ENCODE data around the gene SCG3.

Gene SCG3

DNA sequence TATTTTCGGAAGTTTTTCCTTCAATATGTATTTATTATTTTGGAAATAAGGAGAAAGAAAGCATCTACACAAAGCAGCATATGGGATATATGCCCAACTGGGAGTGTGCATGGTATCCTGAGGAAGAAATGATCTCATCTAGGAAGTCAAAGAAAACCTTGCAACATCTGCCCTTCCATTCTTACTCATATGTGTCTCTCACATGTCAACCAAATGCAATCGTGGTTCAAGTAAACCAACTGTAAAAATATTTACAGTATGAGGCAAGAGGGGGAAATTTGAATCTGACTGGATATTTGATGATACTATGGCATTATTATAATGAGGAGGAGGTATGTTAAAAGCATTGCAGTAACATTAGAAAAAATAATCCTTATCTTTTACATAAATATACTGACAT is 3.2 kb upstream of the SCG3 start:
- no peak for DNase-seq (ENCODE audit: low read depth, low spot score)

DNA sequence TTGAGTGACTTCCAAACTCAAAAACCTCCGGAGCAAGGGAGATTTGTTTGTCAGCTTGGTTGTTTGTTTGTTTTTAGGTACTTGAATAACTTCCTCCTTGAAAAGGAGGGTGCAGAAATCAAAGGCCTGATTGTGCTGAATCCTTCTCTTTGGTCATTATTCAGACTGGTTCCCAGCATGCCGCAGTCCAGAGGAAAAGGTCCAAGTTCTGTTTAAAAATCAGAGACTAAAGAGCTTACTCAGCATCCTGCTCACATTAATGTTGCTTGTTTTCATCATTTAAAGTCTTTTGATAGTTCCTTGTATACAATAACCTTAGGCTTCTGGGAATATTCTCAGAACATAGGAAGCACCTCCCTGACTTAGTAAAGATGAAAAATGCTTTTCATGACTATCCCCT is 982 bp upstream of the SCG3 start:
- no peak for DNase-seq (ENCODE audit: low read depth, low spot score)

DNA sequence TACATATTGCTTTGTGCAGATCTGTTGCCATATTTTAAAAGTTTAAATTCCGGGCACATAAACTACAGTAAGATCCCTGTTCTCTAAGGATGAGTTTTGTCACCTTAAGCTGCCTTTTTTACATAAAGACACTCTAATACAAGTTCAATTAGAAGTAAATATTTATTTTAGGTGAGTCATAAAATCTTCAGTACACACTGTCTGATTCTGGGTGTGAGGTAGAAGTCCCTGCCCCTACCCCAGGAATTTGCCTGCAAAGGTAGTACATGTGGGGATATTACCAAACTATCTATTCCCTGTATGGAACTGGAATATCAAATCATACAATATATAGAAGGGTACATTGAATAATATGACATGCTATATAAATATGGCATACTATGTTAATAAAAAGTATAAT is 6.3 kb downstream of the SCG3 start:
- DNase-seq (ENCODE audit: low read depth, low spot score) = no peak

DNA sequence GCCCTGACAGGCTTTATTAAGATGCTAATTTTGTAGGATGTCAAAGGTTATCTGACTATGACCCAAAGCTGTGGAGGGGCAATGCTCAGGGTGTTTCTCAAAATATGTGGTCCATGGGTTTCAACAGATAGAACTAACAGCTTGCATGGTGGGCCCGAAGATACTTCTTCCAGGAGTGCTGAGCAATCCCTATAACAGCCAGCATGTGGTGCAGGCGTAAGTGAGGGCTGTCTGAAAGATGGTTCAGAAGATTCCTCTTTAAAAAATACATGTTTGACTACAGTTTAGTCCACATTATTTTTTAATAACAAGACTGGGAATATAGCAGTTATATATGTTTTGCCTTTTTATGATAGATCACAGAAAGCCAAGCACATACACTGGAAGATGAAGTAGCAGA is 7.6 kb downstream of the SCG3 start:
- DNase-seq (ENCODE audit: low read depth, low spot score) = no peak

DNA sequence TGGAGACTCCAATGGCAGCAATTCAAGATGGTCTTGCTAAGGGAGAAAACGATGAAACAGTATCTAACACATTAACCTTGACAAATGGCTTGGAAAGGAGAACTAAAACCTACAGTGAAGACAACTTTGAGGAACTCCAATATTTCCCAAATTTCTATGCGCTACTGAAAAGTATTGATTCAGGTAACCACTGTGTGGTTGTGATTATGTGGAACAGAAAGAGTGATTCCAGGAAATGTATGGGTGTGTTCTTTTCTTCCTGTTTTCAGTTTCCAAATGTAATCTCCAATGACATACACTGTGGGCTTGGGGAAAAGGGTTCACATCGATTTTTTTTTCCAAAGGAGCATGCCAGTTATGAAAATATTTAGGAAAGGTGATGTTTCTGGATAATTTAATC is 10.9 kb downstream of the SCG3 start:
- no peak for DNase-seq (ENCODE audit: low read depth, low spot score)

DNA sequence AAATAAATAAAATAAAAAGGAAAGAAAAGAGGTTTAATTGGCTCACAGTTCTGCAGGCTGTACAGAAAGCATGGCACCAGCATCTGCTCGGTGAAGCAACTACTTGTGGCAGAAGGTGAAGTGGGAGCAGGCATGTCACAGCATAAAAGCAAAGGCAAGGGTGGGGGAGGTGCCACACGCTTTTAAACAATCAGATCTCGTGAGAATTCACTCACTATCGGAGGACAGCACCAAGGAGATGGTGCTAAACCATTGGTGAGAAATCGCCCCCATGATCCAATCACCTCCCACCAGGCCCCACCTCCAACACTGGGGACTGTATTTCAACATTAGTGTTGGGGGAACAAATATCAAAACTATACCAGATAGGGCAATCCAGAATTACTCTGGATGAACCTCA is 15.3 kb downstream of the SCG3 start:
- DNase-seq (ENCODE audit: low read depth, low spot score) = no peak

DNA sequence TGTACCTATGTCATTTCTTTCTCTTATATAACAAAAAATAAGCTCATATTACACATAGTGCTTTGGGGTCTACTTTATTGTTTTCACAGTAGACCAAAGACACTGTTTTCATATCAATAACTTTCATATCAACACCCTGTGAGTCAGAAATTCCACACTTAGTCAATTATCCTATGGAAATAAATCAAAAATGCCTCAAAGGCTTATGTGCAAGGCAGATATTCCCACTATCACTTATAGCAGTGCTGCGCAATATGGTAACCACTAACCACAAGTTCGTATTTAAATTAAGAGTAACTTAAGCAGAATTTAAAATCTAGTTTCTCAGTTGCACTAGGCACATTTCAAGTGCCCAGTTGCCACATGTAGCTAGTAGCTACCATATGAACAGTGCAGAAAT is 15.9 kb downstream of the SCG3 start:
- no peak for DNase-seq (ENCODE audit: low read depth, low spot score)

DNA sequence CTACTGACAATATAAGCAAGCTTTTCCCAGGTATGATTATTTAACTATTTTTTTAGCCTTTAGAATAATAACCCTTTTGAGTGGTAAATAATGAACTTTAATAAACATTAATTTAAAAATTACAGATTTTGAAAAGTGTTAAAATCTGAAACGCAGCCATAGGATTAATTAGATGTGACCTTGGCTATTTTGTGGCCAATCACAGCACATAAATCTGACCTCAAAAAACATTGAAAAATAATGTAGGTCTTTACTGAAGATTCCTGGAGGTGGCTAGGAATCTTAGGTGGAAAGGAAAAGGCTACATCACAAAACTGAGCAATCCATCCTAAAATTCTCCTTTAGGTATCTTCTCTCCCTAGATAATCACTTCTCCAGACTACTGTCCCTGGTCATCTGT is 18.1 kb downstream of the SCG3 start:
- no peak for DNase-seq (ENCODE audit: low read depth, low spot score)

DNA sequence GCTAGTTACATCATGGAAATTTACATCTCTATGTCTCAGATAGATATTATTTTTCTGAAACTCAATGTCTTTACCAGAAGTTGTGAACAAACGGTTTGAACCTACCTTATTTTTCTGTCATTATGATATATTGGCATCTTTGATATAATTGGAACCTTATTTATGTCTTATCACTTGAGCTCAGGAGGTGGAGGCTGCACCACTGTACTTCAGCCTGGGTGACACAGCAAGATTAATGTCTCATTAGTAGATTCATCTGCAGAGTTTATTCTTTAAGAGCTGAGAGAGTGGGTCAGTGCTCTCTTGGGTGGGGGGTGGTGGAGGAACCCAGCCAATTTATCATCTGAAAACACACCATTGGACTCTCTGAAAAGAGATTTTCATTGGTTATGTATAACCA is 21.4 kb downstream of the SCG3 start:
- DNase-seq (ENCODE audit: low read depth, low spot score) = no peak

DNA sequence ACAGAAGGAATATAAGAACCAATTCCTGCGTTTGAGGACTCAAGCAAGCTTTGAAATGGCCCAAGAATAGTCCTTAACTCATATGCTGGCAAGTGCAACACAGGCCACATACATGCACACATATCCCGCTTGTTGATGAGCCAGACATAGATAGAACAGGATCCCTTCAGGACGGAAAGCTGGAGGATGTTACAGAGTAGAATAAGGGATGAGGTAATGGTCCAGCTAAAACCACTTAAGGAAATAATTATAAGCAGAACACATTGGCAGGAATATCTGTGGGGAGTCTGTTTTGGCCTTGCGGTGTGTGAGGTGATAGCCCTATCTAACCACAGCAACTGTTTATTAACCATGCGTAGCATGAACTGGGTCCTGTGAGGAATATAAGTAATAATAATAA is 25.0 kb downstream of the SCG3 start:
- DNase-seq (ENCODE audit: low read depth, low spot score) = no peak

DNA sequence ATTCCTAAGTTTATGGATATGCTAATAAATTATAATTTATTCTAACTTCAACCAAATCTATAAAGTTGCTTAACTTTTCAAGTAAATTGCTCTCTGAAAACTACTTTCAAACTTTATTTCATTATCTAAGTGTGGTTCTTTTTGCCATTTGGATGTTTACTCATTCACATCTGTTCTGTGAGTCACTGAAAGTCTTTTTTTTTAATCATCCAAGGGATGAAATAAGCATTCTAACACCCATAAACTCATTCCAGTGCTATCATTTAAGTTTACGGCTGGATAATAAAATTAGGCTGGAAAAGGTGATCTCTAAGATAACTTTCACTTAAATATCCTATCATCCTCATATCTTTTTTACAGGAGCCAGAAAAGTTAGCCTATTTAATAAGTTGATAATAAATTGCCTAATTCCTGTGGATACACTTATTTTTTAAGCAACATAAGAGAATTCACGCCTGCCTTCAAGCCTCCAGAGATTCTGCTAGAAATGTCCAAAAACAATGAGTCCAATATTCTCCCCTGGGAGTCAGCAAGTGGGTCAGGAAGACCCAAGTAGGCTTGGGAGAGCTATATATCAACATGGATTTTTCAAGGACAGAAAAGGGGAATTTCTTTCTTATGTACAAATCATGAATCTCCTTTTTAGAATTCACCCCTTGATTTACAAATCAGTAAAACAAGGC is 25.8 kb downstream of the SCG3 start:
- DNase-seq (ENCODE audit: low read depth, low spot score) = no peak

DNA sequence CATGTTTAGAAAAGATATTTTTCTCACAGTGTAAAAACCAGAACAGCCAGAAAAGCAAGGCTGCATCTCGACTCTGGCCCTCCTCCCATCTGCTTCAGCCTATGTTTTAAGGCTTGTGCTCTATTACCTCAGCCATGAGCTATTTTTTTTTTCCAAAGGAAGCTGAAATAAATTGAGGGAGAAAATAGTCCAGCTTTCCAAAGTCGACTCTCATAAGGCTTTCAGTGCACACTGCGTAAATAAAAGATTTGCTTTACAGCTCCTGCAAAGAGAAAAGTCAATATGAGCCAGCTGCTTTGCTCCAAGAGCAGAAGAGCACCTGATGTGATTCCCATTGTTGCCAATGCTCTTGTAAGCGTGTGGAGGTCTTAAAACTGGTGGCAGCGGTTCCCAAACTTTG is 26.7 kb downstream of the SCG3 start:
- no peak for DNase-seq (ENCODE audit: low read depth, low spot score)

DNA sequence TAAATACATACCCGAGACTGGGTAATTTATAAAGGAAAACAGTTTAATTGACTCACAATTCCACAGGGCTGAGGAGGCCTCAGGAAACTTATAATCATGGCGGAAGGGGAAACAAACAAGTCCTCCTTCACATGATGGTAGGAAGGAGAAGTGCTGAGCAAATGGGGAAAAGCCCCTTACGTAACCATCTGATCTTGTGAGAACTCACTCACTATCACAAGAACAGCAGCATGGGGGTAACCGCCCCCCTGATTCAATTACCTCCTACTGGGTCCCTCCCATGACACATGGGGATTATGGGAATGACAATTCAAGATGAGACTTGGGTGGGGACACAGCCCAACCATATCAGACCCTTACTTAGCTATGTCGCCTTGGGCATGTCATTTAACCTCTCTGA is 27.7 kb downstream of the SCG3 start:
- no peak for DNase-seq (ENCODE audit: low read depth, low spot score)

DNA sequence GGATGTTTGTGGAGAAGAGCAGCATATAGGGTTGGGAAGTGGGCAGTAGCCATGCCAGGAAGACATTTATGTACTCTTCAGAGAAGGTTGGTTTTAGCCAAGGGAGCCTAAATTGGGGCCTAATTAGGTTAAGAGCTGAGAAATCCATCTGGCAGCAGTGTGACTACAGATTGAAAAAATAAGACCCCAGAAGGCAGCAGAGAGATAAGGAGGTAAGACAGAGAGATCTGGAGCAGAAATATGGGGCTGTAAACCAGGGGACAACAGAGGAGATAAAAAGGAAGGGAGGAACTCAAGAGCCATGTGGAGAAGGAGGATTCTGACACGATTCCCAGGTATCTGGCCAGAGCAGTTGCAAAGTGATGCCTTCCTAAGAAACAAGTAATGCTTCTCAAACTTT is 32.9 kb downstream of the SCG3 start:
- DNase-seq (ENCODE audit: low read depth, low spot score) = no peak

DNA sequence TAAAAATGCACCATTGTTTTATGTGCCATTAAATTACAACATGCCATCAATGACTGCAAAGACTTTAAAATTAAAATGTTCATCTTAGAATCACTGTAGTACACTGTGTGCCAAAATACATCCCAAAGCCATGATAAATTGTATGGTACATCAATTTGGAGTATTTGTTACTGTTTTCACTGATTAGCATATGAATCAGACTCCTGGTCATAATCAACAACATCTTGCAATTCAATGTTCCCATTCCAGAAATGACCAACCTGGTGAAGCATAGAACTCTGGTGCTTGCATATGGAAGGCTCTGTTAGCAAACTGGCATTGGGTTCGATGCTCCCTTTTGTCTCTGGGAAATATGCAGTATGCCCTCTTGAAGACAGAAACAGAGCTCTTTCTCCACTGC is 33.6 kb downstream of the SCG3 start:
- DNase-seq (ENCODE audit: low read depth, low spot score) = no peak

DNA sequence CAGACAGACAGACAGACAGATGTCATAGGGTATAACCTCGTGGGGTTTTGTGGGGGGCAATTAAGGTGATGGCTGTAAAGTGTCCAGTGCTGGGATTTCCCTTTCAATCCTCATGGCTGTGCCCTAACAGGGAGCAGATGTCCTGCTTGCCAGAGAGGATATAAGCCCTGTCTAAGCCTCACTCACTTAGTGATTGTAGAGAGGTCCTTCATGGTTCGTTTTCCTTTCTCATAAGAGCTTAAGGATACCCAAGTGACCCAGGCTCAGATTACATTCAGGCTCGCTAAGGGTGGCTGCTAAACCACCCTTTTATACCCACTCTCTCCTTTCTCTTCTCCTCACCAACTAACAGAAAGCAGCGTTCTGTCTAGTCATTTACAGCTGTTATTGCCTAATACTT is 36.9 kb downstream of the SCG3 start:
- no peak for DNase-seq (ENCODE audit: low read depth, low spot score)

DNA sequence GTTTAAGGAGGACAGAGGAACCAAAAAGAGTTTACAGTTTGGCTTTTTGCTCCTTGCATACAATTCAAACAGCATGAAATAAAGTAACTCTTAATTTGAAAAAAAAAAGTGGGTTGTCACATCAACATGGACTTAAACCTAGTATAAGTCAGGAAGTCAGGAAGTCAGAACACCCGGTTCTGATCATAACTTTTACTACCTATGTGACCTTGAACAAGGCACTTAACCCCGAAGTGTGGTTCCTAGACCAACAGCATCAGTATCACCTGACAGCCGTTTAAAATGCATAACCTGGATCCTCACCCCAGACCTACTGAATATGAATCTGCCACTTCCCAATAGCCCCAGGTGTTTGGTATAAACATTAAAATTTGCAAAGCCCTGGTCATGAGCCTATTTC is 37.4 kb downstream of the SCG3 start:
- DNase-seq (ENCODE audit: low read depth, low spot score) = no peak

DNA sequence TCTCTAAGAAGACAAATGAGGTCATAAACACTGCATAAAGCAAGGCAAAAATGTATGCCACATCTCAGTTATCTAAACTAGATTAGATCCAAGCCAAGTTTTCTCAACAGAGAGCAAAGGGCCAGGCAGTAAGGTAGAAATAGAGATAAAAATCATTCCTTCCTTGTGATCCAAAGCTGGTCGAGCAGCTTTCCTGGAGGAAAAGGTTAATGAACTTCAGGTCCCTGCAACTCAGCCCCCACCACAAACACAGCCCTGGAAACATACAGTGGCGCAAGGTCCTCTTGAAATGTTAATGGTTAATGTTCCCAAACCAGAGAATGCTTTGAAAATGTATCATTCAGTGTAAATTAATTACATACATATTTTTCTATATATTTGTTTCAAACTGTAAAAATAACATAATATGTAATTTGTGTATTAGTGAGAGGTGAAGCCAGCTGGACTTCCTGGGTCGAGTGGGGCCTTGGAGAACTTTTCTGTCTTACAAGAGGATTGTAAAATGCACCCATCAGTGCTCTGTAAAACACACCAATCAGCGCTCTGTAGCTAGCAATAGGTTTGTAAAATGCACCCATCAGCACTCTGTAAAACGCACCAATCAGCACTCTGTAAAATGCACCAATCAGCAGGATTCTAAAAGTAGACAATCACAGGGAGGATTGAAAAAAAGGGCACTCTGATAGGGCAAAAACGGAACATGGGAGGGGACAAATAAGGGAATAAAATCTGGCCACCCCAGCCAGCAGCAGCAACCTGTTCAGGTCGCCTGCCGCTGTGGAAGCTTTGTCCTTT is 39.1 kb downstream of the SCG3 start:
- no peak for DNase-seq (ENCODE audit: low read depth, low spot score)

DNA sequence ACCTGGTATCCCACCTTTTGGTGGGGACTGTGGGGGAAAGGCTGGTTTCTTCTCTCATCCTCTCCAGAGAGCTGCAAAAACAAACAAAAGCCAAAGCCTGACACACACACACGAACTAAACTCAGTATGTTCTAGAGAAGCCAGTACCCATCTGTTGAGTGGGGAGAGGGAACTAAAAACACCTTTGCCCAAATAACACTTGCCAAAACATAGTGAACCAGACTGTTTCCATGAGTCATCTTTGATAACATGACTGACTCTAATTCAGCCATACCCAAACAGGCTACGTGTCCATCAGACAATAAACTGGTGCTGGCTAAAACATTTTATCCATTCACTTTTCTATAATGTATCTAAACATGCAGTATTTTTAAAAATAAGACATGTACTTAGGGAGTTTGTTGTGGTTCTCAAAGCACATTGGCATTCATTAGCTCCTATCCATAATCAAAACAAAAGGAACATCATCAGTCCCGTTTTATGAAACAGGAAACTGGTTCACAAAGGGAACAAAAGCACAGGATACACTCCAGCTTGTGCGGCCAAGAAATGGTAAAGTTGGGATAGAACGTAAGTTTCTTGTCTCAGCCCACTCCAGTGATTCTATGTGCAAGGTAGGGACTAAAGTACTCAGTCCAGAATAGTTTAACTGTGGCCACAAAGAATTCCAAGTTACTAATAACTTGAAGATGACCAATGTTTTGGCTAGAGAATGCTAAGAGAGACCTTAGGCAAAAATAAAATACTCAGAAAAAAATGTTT is 40.1 kb downstream of the SCG3 start:
- DNase-seq (ENCODE audit: low read depth, low spot score) = peak; percentile 15

DNA sequence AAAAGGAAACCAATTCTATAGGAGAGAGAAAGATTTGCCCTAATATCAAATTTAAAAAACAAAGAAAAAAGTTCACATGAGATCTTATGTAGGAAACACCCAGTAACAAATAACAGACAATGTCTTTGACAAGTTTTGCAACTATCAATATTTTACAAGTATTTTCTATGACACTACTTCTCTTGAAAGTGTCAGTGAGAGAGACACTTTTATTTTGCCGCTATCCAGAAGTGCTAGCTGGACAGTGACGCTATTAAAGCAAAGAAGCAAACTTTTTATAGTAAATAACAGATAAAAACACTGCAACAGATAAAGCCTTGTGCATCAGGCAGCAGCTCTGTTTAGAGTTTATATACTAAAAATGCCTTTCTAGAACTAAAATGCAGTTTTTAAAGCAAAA is 42.9 kb downstream of the SCG3 start:
- no peak for DNase-seq (ENCODE audit: low read depth, low spot score)

DNA sequence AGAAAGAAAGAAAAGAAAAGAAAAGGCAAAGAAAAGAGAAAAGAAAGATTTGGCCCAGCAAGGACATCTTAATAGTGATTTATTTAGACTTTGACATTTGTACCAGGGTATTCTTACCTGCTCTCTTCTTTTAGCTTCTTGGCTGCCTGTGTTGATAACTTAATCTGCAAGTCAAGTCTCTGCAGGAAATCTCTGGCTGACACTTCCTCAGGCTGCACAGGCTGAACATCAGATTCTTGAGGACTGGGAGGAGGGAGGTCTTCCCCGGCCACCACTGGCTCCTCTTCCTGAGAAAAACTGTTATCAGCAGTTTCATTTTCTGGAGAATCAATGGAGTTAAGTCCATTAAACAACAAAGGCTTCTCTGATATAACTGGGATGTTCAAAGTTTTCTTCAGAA is 43.4 kb downstream of the SCG3 start:
- no peak for DNase-seq (ENCODE audit: low read depth, low spot score)

DNA sequence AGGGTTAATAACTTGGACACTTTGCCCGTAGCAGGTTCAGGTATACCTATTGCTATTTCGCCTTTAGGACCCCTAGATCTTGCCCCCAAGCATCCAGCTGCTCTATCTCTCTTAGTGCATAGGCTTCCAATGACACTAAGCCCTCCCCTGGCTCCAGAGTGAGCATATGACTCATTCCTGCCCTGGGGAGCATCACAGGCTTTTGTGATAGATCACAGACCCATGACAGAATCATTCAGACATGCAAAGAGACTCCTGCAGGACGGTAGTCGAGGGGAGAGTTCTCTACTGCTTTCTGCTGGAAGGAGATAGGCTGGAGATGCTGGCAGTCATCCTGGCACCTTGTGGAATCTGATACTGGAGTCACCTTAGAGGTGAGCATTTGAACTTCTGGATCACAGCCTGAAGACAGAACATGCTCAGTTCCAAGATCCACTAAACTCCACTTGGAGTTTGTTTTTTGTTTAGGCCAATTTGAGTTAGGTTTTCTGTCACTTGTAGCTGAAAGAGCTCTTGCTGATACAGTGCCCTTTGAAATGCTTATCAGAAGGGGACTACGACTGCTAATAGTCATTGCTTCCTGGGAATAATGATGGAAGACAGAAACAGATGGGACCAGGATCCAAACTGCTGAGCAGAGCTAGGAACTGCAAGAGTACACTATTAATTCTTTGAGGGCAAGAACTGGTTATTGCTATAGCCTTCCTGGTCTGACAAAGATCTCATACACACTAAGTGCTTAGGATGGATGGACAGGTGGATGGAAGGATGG is 45.2 kb downstream of the SCG3 start:
- peak; percentile 73 for DNase-seq (ENCODE audit: low read depth, low spot score)
